Inflammatory macrophage (primary cell): ENCODE results near the gene RBL1.
"Not testable (repeated sequence)": the region's sequence is repeated elsewhere in the genome, so short reads cannot be mapped to it uniquely, and the experiment has no call there.

Experiments
- DNase-seq, 2 donors: peaks; one replicate each; pipeline ENCODE4 v3.0.0-alpha.2; 2020 to 2022
- total RNA-seq, 18 experiments: gene quantifications; one replicate each; lab custom pipeline; 2026; ENCODE audit warnings: mixed read lengths in 6 of 18, inconsistent platforms in 2 of 18; lab: John Stamatoyannopoulos, UW

The RBL1 gene, protein sequence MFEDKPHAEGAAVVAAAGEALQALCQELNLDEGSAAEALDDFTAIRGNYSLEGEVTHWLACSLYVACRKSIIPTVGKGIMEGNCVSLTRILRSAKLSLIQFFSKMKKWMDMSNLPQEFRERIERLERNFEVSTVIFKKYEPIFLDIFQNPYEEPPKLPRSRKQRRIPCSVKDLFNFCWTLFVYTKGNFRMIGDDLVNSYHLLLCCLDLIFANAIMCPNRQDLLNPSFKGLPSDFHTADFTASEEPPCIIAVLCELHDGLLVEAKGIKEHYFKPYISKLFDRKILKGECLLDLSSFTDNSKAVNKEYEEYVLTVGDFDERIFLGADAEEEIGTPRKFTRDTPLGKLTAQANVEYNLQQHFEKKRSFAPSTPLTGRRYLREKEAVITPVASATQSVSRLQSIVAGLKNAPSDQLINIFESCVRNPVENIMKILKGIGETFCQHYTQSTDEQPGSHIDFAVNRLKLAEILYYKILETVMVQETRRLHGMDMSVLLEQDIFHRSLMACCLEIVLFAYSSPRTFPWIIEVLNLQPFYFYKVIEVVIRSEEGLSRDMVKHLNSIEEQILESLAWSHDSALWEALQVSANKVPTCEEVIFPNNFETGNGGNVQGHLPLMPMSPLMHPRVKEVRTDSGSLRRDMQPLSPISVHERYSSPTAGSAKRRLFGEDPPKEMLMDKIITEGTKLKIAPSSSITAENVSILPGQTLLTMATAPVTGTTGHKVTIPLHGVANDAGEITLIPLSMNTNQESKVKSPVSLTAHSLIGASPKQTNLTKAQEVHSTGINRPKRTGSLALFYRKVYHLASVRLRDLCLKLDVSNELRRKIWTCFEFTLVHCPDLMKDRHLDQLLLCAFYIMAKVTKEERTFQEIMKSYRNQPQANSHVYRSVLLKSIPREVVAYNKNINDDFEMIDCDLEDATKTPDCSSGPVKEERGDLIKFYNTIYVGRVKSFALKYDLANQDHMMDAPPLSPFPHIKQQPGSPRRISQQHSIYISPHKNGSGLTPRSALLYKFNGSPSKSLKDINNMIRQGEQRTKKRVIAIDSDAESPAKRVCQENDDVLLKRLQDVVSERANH
- total RNA-seq = 11.7 to 76.8 (median 45.8) reads per million in 18 experiments

DNA sequence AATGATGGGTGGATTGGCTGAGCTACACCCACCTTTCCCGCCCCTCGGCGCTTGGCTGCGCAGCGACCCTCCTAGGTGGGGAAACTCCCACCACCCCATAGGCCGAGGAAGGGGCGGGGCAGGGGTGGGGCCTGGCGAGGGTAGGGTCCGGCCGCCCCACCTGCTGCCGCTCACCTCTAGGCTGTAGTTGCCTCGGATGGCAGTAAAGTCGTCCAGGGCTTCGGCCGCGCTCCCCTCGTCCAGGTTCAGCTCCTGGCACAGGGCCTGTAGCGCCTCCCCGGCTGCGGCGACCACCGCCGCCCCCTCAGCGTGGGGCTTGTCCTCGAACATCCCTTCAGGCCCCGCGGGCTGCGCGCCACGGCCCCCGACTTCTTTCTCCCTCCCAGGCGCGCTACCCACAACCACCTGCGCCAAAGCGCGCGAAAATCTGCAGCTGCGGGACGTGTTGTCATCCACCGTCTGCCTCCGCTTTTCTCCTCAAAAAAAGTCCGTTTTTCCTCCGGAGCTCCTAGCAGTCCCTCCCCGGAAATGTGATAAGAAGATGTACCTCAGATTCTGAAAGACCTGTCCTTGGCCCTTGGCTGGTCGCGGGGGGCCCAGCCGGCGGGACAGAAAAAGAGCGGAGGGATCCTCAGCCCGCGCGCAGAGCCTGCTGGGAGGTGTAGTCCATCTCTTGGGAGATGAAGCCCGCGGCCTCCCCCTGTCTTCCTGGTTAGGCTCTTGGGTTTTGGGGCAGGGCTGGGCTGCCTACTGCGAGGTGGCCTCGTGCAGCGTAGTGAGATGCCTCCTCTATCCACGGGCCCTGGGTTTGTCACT lies at the start of gene RBL1:
RBL1 (minus strand) TSS at position 399 of the 816 bp plus-strand sequence; CDS start at position 330, 69 bp downstream.
- DNase-seq = peak; percentile 69 to 75

DNA sequence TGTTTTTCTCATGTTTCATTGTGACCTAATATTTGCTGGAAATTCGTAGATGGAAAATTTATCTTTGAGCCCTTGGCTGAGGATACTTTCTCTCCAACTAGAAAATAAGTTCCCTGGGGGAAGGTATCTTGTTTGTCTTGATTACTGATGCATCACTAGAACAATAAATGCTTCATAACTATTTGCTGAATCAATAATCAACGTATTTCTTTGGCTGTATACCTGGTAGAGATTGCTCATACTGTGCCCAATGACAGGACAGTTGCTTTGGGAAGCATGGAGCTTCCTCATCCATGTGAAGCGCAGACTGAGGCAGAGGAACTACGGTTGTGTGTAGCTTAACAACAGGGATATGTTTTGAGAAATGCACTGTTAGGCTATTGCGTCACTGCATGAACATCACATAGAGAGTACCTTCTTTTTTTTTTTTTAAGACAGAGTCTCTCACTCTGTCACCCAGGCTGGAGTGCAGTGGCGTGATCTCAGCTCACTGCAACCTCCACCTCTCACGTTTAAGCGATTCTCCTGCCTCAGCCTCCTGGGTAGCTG lies 49.1 kb upstream of the RBL1 start:
- peak; percentile 65 to 70 for DNase-seq

DNA sequence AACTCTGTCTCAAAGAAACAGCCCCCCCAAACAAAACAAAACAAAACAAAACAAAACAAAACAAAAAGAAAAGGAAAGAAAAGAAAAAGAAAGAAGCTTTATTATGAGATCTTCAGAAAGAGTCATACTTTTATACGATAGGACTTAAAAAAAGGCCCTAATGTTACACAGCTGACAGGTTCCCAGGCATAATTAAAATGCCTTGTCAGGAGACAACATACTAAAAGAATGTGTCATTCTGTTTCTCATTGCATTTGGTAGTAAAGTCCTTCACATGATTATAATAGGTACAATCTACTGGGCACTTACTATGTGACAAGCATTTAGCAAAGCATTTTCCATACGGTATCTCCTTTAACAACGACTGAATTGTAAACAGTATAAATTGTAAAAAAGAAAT lies 46.9 kb upstream of the RBL1 start:
- no peak for DNase-seq

DNA sequence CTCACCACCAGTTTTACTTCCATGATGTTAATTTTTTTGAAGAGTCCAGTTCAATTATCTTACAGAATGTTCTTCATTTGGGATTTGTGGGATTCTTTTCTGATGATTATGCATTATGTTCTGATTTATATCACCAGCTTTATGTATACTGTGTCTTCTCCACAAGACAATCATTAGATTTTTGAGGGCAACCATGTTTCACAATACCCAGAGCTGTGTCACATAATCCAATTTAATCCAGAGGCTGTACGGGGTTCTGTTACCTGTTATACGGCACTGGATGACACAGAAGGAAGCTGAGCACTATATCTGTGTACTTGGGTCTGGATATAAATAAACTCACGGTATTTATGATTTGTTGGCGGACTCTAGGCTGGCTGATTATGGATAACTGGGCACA lies 41.8 kb upstream of the RBL1 start:
- no peak for DNase-seq

DNA sequence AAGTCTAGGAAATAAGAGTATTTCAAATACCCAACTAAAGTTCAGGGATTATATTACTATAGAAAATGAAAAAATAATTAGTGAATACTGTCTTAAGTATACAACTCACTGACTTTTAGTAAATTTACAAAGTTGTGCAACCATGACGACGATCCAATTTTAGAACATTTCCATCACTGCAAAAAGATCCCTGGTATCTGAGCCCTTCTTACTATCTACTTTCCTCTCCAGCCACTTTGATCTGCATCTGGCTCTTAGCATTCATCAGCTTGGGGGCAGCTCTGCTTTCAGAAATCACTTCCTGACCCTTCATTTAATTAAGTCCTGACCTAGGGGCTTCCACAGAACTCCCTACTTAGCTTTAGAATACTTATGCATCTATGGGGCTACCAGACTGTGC lies 38.2 kb upstream of the RBL1 start:
- no peak for DNase-seq

DNA sequence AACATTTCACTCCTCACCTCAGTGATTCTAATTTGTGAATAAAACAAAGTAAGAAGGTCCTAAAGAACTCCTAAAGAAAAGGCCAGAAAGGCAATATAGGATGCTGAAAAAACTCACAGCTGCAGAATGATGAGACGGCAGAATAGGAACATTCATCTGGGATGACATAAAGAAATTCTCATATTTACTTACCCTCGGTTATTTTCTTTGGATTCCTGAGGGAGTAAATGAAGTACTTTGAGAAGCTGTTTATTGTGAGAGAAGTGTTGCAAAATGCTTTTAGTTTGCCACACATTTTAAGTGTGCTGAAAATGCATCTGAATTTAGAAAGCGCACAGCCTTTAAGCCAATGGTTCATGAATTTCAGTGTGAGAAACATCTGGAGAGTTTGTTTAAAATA lies 35.7 kb upstream of the RBL1 start:
- no peak for DNase-seq

DNA sequence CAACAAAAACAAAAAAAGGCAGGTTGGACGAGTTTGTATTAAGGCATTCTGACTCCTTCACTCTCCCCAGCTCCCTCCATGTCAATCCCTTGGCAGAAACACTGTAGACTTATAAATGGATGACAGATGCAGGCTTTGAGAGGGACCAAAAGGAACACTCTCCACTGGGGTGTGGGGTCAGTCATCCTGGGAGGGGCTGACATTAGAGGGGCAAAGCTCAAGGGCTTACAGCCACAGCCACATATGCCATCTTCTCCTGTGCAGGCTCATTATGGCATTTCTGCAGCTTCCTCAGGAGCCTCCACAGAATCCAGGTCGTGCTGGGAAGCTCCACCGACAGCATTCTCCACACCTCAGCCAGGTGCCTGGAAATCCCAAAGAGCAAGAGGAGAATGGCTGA lies 33.0 kb upstream of the RBL1 start:
- DNase-seq = no peak

DNA sequence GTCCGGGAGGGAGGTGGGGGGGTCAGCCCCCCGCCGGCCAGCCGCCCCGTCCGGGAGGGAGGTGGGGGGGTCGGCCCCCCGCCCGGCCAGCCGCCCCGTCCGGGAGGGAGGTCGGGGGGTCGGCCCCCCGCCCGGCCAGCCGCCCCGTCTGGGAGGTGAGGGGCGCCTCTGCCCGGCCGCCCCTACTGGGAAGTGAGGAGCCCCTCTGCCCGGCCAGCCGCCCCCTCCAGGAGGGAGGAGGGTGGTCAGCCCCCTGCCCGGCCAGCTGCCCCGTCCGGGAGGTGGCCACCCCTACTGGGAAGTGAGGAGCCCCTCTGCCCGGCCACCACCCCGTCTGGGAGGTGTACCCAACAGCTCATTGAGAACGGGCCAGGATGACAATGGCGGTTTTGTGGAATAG lies 30.5 kb upstream of the RBL1 start:
- not testable (repeated sequence) for DNase-seq

DNA sequence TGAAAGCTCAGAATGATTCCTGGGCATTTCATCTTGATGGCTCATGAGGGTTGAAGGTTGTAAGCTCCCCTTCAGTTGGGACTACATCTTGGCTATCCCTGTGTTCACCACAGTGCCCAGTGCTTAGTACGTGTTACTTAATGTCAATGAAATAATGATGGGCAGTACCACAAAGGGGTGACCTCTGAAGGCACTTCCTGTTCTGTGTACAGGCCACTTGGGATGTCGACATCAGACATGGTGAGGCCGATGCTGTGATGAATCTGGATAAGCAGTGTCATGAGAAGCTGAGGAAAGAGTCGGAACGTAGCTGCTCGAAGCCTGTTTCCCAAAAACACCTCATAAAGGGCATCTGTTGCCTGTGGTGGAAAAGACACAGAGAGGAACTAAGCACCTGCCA lies 27.6 kb upstream of the RBL1 start:
- DNase-seq = peak; percentile 91 to 94

DNA sequence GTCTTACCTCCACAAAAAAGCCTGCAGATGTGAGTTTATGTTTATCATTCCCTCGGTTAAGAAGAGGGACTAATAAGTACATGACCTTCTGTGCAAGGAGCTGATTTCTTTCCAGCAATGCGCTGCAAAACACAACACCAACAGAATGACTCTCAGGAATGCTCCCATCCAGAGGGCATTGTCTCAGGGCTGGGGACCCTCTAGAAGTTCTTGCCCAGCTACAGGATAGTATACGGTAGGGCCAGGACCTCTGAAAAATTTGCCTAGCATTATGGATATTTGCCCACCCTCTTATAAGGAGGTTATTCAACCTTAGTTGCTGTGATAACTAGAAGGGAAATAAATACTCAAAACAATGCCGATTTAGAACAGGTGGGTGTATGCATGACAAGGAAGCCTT lies 24.7 kb upstream of the RBL1 start:
- no peak for DNase-seq

DNA sequence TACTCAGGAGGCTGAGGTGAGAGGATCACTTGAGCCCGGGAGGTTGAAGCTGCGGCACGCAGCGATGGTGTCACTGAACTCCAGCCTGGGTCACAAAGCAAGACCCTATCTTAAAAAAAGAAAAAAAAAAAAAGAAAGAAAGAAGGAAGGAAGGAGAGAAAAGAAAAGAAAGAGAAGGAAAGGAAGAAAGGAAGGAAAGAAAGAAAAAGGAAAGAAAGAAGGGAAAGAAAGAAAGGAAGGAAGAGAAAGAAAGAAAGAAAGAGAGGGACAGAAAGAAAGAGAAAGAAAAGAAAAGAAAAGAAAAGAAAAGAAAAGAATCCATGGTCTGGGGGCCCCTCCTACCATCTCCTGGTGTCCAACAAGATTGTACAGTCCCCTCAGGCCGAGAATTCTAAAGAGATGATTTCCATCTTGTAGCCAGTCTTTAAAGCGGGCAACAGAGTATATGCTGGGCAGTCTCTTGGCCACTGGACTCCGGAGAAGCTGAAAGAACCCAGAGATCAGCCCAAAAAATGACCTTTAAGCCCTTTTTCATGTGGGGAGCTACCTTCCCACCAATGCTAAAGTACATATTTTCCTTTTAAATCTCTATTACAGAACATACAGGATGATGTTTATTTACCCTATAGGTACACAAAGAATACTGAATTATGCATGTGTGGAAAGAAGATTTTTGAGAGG lies 23.7 kb upstream of the RBL1 start:
- no peak for DNase-seq

DNA sequence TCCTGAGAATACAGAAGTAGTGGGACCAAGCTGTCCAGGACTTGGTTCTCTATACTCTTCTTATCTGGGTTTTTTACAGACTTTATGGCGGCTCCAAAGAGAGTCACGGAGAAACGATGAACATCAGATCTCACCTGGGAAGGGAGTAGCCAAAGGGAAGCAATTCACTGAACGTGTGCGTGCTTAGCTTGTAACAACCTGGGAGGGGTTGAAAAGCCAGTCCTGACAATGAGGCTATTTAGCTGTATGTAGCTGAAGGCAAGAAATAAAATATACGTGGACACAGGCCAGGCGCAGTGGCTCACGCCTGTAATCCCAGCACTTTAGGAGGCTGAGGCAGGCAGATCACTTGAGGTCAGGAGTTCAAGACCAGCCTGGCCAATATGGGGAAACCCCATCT lies 18.2 kb upstream of the RBL1 start:
- DNase-seq = no peak

DNA sequence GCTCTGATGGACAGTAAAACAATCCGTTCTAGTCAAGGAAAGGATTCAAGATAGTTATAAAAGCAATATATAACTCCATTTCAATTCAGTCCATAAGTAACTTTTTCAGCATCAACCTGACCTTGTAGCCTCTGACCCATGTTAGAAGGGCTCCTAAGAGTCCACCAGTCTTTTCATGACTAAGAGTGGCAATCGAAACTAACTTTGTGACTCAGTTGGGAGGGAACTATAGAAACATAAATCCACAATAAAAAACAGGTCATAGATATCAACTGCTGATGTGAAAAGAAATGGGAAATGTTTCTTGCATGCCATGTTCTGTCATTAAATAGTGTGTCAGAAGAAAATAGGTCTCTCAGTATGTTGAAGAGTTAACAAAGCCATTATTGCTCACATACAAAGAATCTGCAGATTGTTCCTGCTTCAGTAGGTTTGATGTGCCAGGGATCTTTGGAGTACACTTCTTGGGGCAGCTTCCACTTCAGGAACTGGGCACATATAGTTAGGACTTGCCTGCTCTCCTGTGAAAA lies 16.2 kb upstream of the RBL1 start:
- DNase-seq = no peak

DNA sequence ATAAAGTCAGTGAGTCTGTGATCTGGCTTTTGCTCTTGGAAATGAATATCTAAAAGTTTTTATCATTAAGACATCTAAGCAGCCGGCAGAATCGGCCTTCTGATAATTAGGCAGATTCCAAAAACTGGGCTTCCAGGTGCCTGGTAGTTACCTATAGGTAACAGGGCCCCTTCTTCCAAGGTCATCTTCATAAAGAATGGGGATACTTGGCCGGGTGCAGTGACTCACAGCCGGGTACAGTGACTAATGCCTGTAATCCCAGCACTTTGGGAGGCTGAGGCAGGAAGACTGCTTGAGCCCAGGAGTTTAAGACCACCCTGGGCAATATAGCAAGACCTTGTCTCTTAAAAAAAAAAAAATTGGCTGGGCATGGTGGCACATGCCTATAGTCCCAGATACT lies 12.9 kb upstream of the RBL1 start:
- DNase-seq = no peak

DNA sequence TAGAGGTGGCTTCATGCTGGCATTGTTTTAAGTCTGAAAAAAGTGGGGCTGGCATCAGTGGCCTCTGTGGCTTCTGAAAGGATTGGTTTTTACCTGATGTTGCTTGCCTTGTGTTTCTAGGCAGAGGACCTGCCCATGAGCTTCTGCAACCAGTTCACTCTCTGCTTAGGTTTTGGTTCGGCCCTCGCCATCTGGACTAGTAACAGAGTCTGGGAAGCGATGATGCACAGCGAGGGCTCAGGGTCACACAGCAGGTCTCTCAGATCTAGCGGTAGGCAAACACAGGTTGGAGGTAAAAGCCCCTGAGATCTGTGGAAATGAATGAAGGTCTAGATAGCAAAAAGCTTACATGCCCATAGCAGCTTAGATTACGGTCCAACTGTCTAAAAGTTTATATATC lies 6.8 kb upstream of the RBL1 start:
- DNase-seq = no peak

DNA sequence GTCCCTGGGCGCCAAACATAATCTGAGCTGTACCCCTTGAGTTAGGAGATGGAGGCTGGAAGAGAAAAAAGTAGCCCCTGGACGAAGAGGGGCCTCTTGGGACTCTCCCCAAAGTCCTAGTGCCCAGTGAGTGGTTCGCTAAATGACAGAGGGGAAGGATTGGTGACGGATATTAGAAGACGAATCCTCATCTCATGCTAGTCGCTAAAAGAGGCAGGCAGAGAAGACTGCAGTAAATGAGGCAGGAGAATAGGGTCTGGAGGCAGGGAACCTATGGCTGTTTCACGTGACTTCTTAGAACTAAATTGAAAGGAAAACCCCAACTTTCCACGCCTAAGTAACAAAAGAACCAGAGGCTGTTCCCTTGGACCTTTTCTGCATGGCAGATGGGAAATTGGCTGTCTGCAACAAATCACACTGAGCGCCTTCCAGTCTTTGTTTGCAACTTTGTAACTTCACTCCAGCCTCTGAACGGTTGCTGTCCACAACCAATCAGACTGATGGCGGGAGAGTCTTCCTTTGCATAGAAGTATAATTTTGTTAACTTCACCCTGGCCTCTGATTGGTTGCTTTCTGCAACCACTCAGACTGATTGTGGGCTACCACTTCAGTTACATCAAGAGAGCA lies 731 bp upstream of the RBL1 start:
- no peak for DNase-seq

DNA sequence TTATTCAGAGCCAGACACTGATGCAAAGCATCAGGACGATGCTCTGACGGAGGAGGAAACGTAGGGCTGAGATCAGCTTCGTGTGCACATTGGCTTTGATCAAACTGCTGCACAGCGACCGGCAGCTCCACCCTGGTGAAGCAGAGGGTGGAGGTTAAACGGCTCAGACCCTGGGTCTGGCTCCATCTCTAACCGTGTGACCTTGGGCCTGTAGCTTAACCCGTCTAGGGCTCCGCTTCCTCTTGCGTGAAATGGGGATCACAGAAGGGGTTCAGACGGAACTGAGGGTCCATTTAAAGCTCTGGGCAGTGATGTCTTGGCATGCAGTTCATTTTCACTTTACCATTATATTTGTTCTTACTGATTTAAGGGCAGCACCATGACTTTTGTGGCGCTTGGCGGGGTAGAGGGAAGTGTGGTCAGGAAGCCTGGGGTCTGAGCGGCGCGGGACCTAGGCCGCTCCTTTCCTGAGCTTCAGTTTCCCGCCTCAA lies 644 bp downstream of the RBL1 start:
- peak; percentile 19 to 30 for DNase-seq

DNA sequence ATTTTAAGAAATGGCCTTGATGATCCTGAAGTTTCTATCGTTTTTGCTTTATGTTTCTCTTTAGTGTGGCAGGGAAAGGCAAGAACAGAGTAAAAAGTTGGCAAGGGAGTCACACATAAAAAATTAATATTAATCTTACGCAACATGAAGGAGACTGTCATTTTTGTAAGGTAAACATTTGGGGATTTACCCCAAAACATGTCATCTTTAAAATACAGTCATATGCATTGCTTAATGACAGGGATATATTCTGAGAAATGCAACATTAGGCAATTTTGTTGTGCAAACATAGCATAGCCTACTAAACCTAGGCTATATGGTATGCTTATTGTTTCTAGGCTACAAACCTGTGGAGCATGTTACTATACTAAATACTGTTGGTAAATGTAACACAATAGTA lies 5.4 kb downstream of the RBL1 start:
- peak; percentile 33 to 79 for DNase-seq

DNA sequence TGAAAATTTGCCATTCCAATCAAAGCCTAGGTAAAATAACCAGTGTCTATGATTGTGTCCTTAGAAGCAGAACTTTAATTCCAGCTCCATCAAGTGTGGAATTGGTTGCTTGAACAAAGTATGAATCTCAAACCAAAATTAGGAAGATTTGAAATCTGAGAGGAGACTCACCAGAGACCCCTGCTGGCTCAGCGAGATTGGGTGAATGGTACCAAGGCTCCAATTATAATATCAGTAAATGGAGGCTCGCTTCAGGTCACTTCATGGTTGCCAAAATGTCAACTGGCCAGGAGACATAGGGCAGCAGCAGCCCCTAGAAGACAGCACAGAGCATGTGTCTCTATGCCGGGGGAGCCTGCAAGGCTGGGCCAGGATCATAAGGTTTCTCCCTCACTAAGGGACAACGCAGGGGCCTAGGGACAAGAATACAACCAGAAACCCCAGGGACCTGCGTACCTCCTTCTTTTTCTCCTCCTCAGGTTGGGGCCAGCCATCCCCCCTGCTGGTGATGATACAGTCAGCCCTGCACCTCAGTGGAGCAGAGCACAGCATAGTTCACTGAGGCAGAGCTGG lies 14.0 kb downstream of the RBL1 start:
- DNase-seq = peak; percentile 7 to 8

DNA sequence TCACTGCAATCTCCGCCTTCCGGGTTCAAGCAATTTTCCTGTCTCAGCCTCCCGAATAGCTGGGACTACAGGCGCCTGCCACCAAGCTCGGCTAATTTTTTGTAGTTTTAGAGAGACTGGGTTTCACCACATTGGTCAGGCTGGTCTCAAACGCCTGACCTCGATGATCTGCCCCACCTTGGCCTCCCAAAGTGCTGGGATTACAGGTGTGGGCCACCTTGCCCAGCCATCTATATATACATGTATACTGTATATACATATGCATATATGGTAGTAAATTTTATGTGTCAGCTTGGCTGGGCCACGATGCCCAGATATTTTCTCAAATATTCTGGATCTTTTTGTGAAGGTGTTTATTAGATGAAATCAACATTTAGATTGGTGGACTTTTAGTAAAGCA lies 18.8 kb downstream of the RBL1 start:
- DNase-seq = no peak
